GM12878 (cell line): ENCODE results near the gene GRB10. TPM values are rescaled to one million over a fixed set of nuclear protein-coding genes. Genes with fewer than 3 reads are reported as not detected.

Experiments
- ATAC-seq: fragments of 200-7000 bp; cut with Tn5 transposase; 3 replicates; pipeline ENCODE4 v1.9.1; 2020; ENCODE audit warnings: mild to moderate bottlenecking, moderate library complexity
- BruUV-seq: library from RNA; stranded (reverse); fragments of 400-500 nt; replicated peaks from 2 replicates; lab custom pipeline; 2021; lab: Mats Ljungman, UMichigan
- CTCF ChIA-PET: fragments of 300-600 bp; sonication (Branson Sonifier 250); formaldehyde crosslinking; extraction: SDS; loops from one replicate; lab custom pipeline; 2021; ENCODE audit warnings: inconsistent platforms; lab: Yijun Ruan, JAX
- POLR2A ChIA-PET: fragments of 350-600 bp; formaldehyde crosslinking; extraction: SDS; loops from one replicate; lab custom pipeline; 2021; ENCODE audit warnings: inconsistent platforms; lab: Charles Lee
- RAD21 ChIA-PET: fragments of 300-600 bp; sonication (Branson Sonifier 250); formaldehyde crosslinking; loops from one replicate; lab custom pipeline; 2023; ENCODE audit warnings: antibody characterized with exemption; ENCODE audit not compliant: unreplicated experiment; lab: Charles Lee
- SMC1A ChIA-PET: fragments of 300-600 bp; sonication (Branson Sonifier 250); formaldehyde crosslinking; loops from one replicate; lab custom pipeline; 2023; ENCODE audit not compliant: unreplicated experiment, uncharacterized antibody; lab: Charles Lee
- DNase-seq: peaks from one replicate; pipeline ENCODE4 v3.0.0-alpha.2; 2011; ENCODE audit warnings: low read depth, low spot score
- FAIRE-seq: peaks from 3 replicates; lab custom pipeline; 2011; peaks lifted over from hg19 to GRCh38; lab: Jason Lieb, UNC
- H2AFZ ChIP-seq: 2 replicates; pipeline ENCODE4 v1.6.0; 2011; ENCODE audit warnings: low read depth, low read length, control low read depth; ENCODE audit not compliant: control insufficient read depth
- H3K27ac ChIP-seq: 2 replicates; pipeline ENCODE4 v1.5.1; 2011; ENCODE audit warnings: control low read depth; ENCODE audit not compliant: control insufficient read depth, insufficient read depth
- H3K27me3 ChIP-seq, 2 experiments: replicated peaks in 1 of 2; 2 replicates each; pipeline versions ENCODE4 v1.6.0 to v1.6.1; 2011; ENCODE audit warnings: low read length in 1 of 2; ENCODE audit not compliant: control insufficient read depth in 2 of 2, insufficient read depth in 2 of 2
- H3K36me3 ChIP-seq, 2 experiments: 2 replicates each; pipeline ENCODE4 v1.5.1; 2011; ENCODE audit warnings: low read length in 1 of 2; ENCODE audit not compliant: control insufficient read depth in 2 of 2, insufficient read depth in 2 of 2
- H3K4me1 ChIP-seq: 2 replicates; pipeline ENCODE4 v1.6.1; 2011; ENCODE audit warnings: mild to moderate bottlenecking, low read length, moderate library complexity, mixed read lengths; ENCODE audit not compliant: control insufficient read depth, insufficient read depth
- H3K4me2 ChIP-seq: 2 replicates; pipeline ENCODE4 v1.6.0; 2011; ENCODE audit warnings: control low read depth; ENCODE audit not compliant: control insufficient read depth, insufficient read depth
- H3K4me3 ChIP-seq: fragments of 200-600 bp; sonication (generic); 2 replicates; pipeline ENCODE4 v1.5.1; 2016
- H3K79me2 ChIP-seq: 2 replicates; pipeline ENCODE4 v1.6.0; 2011; ENCODE audit warnings: low read length; ENCODE audit not compliant: control insufficient read depth, insufficient read depth
- H3K9ac ChIP-seq: 2 replicates; pipeline ENCODE4 v1.8.0; 2011; ENCODE audit warnings: low read length, control low read depth, mixed read lengths; ENCODE audit not compliant: control insufficient read depth, insufficient read depth
- H3K9me3 ChIP-seq: replicated peaks from 3 replicates; pipeline ENCODE4 v1.5.1; 2011; ENCODE audit warnings: mild to moderate bottlenecking, low read length; ENCODE audit not compliant: control insufficient read depth, insufficient read depth
- H4K20me1 ChIP-seq: 2 replicates; pipeline ENCODE4 v1.6.0; 2011; ENCODE audit not compliant: control insufficient read depth, insufficient read depth
- EGR1 ChIP-seq, 2 experiments: IDR thresholded peaks; 1 replicate in 1 of 2; 2 replicates in 1 of 2; pipeline ENCODE4 v1.6.1; 2011 to 2012; ENCODE audit warnings: low read depth in 2 of 2, low read length in 2 of 2, borderline replicate concordance in 1 of 2, mild to moderate bottlenecking in 1 of 2, moderate library complexity in 1 of 2
- IKZF2 ChIP-seq, 2 experiments: fragments of 450-650 bp; IDR thresholded peaks; 2 replicates each; pipeline ENCODE4 v1.6.1; 2017; ENCODE audit warnings: mild to moderate bottlenecking in 2 of 2, moderate library complexity in 2 of 2
- KLF5 ChIP-seq: fragments of 450-650 bp; IDR thresholded peaks from 2 replicates; pipeline ENCODE4 v1.6.1; 2014; ENCODE audit warnings: mild to moderate bottlenecking; ENCODE audit not compliant: partially characterized antibody
- NFYB ChIP-seq: IDR thresholded peaks from 2 replicates; pipeline ENCODE4 v1.6.1; 2011; ENCODE audit warnings: low read depth, mild to moderate bottlenecking, low read length, improper control_type of control experiment, moderate library complexity; ENCODE audit not compliant: insufficient read depth
- RAD51 ChIP-seq: fragments of 450-650 bp; IDR thresholded peaks from 2 replicates; pipeline ENCODE4 v1.6.1; 2016; ENCODE audit warnings: moderate library complexity, mild to moderate bottlenecking, inconsistent platforms
- RELB ChIP-seq: fragments of 450-650 bp; IDR thresholded peaks from 2 replicates; pipeline ENCODE4 v1.6.1; 2017; ENCODE audit warnings: low read depth, mild to moderate bottlenecking, moderate library complexity
- YBX1 ChIP-seq: fragments of 450-650 bp; IDR thresholded peaks from 2 replicates; pipeline ENCODE4 v1.6.1; 2016; ENCODE audit warnings: antibody characterized with exemption
- YY1 ChIP-seq: IDR thresholded peaks from 2 replicates; pipeline ENCODE4 v1.6.1; 2011; ENCODE audit warnings: low read depth, mild to moderate bottlenecking, low read length
- ZNF687 ChIP-seq: fragments of 450-650 bp; IDR thresholded peaks from 2 replicates; pipeline ENCODE4 v1.6.1; 2017; ENCODE audit warnings: mild to moderate bottlenecking, moderate library complexity
- WGBS: methylation state at CpG from one replicate; pipeline ENCODE4 v1.1.6; 2016; ENCODE audit warnings: low lambda C conversion rate; ENCODE audit not compliant: insufficient replicate concordance, insufficient coverage; ENCODE audit errors: missing lambda C conversion rate; 5-methylcytosine and 5-hydroxymethylcytosine counted together
- in situ Hi-C: fragments of 300-500 bp; cut with MboI; formaldehyde crosslinking; loops from 9 replicates; pipeline ENCODE4 v1.14.3; 2018; ENCODE audit warnings: mixed read lengths
- intact Hi-C: fragments of 100-400 bp; cut with micrococcal nuclease; formaldehyde crosslinking; loops from one replicate; pipeline ENCODE4 v1.14.2; 2022; ENCODE audit not compliant: unreplicated experiment
- polyA plus RNA-seq, 11 experiments: library from polyadenylated mRNA; depleted of rRNA in 4 of 11; unstranded in 6 of 11; stranded (reverse) in 5 of 11; fragments of >200 nt; fragmentation: Nextera tagmentation in 4 of 11; fragmentation: Illumina TruSeq in 1 of 11; extraction: Ambion mirVana in 4 of 11; extraction: Trizol in 1 of 11; gene quantifications; 1 replicate in 1 of 11; 2 replicates in 10 of 11; pipeline versions ENCODE4 v1.2.1 to v1.2.3, GENCODE V29; 2011 to 2016; ENCODE audit warnings: inconsistent platforms in 2 of 11, missing spikeins in 2 of 11, low read depth in 1 of 11
- total RNA-seq, 4 experiments: library from RNA; depleted of rRNA in 3 of 4; stranded (reverse); fragments of >200 nt in 3 of 4; fragmentation: Illumina TruSeq in 1 of 4; extraction: Trizol in 1 of 4; gene quantifications; 2 replicates each; pipeline versions ENCODE4 v1.2.1 to v1.2.3, GENCODE V29; 2013 to 2021

GRB10 gene
- total and polyA plus RNA-seq, 10 of the 15 experiments (the other 5 are each of a cell fraction or from before 2014, with no cell fraction given), result 0.04 to 0.33 TPM; not detected in 8

GRCh38 chr7:50562136-50562535, 220.6 kb downstream of the GRB10 start:
- POLR2A ChIA-PET, result no interaction called here
- no TSS peak for BruUV-seq
- intact Hi-C loops, result no loop called here
- H4K20me1 ChIP-seq, result no peaks in the 10 kb centered on the region
- DNase-seq, result no peak
- SMC1A ChIA-PET, result no interaction called here
- no peaks in the 10 kb centered on the region for H3K4me1 ChIP-seq
- no peak for ATAC-seq
- no peaks in the 10 kb centered on the region for H3K9me3 ChIP-seq
- TF ChIP-seq YBX1 (no peak), RAD51 (no peak), IKZF2 (IDR thresholded peaks at IDR 0.05) (no peak), KLF5 (no peak), RELB (no peak)
- TF ChIP-seq, all 136 proteins: peak for 0
- H3K4me2 ChIP-seq, result no peak overlapping the region
- no peak overlapping the region for H3K4me3 ChIP-seq
- H3K27me3 ChIP-seq, result peaks cover 0 to 6% of the 10 kb centered on the region in 2 experiments; a peak in 3 of 4 replicates
- H3K79me2 ChIP-seq, result no peaks in the 10 kb centered on the region
- WGBS, result 7% methylated on average over 5 of the region's 5 CpGs
- H3K27ac ChIP-seq, result no peak overlapping the region
- H2AFZ ChIP-seq, result no peak overlapping the region
- FAIRE-seq, result no peak
- in situ Hi-C loops, result no loop called here
- ChIA-PET CTCF (no interaction called here), RAD21 (no interaction called here)
- no peaks in the 10 kb centered on the region for H3K36me3 ChIP-seq
- no peak overlapping the region for H3K9ac ChIP-seq

GRCh38 chr7:50560865-50561351, 221.8 kb downstream of the GRB10 start:
- POLR2A ChIA-PET, result no interaction called here
- intact Hi-C loops, result no loop called here
- WGBS, result 26% methylated on average over 9 of the region's 9 CpGs
- TF ChIP-seq EGR1 (IDR thresholded peaks at IDR 0.05; ENCODE audit: borderline replicate concordance in 1 of 2, low read depth in 2 of 2, low read length in 2 of 2) (no peak), ZNF687 (no peak), YY1 (no peak), NFYB (no peak)

More at GRCh38 chr7:50560865-50561351, 221.8 kb downstream of the GRB10 start:
- Histone ChIP-seq H4K20me1 (no peaks in the 10 kb centered on the region), H3K79me2 (no peaks in the 10 kb centered on the region), H3K4me1 (no peaks in the 10 kb centered on the region), H3K4me3 (no peak overlapping the region), H3K4me2 (no peak overlapping the region), H3K27ac (no peak overlapping the region), H3K9ac (no peak overlapping the region), H3K36me3 (no peaks in the 10 kb centered on the region), H3K27me3 (peaks cover 0 to 6% of the 10 kb centered on the region in 2 experiments; a peak in 3 of 4 replicates), H3K9me3 (no peaks in the 10 kb centered on the region), H2AFZ (no peak overlapping the region)
- no TSS peak for BruUV-seq
- ChIA-PET CTCF (no interaction called here), RAD21 (no interaction called here), SMC1A (no interaction called here)
- DNase-seq (no peak), ATAC-seq (no peak), FAIRE-seq (no peak)
- in situ Hi-C loops, result no loop called here
